NT2/D1 (cell line): ENCODE data around the gene CAVIN2.

Experiments used
- YY1 ChIP-seq: IDR thresholded peaks from 2 replicates; pipeline ENCODE4 v1.6.1; 2011; ENCODE audit not compliant: insufficient read length, insufficient read depth
- ZNF274 ChIP-seq: IDR thresholded peaks from 2 replicates; pipeline ENCODE4 v1.6.1; 2011; ENCODE audit warnings: mild to moderate bottlenecking, low read depth, low read length

DNA sequence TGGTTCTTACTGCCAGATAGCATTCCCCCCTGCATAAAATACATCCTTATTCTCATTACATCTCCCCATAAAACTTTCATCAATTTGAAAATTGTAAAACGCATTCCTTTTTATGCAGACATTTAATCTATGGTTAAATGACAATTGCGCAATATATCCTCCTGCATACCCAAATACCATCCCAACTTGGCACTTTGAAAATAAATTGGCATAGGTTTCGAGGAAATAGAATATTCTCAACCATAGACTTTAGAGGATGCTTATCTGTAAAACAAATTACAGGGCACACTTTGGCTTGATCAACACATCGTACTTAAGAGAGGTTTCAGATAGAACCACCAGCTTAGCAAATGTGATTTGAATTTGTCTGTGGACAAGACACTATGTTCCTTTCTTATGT is 31.0 kb upstream of the CAVIN2 start:
- TF ChIP-seq ZNF274 (no peak), YY1 (no peak)
